Myocyte (in vitro differentiated cells): Measurements from ENCODE around the gene NCOA5. TPM values are rescaled to one million over a fixed set of nuclear protein-coding genes. Genes with fewer than 3 reads are reported as not detected.
A peak's percentile ranks its signal among the peaks of the same experiment; 100 is the strongest.

Source experiments
- DNase-seq: peaks from one replicate; pipeline ENCODE4 v3.0.0-alpha.2; 2012; ENCODE audit warnings: low read depth
- total RNA-seq: library from RNA; depleted of rRNA; stranded (reverse); fragments of >200 nt; gene quantifications from 2 replicates; pipeline ENCODE4 v1.2.3, GENCODE V29; 2014

Gene NCOA5
- total RNA-seq, 1 donor from 2014 or later, result 22.9 TPM

GRCh38 chr20:46018112-46018511 is 71.7 kb downstream of the NCOA5 start:
- no peak for DNase-seq

- DNase-seq, result no peak
Measured at GRCh38 chr20:46017272-46017671, 72.5 kb downstream of the NCOA5 start.

- DNase-seq, result no peak
Measured at GRCh38 chr20:46014517-46015396, 75.0 kb downstream of the NCOA5 start.

- peak; percentile 20 for DNase-seq
Measured at GRCh38 chr20:46013829-46014516, 75.8 kb downstream of the NCOA5 start.

GRCh38 chr20:46013322-46013828 is 76.4 kb downstream of the NCOA5 start:
- no peak for DNase-seq

GRCh38 chr20:46012921-46013320 is 76.8 kb downstream of the NCOA5 start:
- no peak for DNase-seq

GRCh38 chr20:46011631-46012482 is 77.9 kb downstream of the NCOA5 start:
- no peak for DNase-seq

Other genes with a start within 250 kb of the NCOA5 start
- gene ACOT8, start 232.6 kb downstream of the NCOA5 start, total RNA-seq, result 29.8 and 47.2 TPM in 2 replicates
- 4.5 and 4.7 TPM in 2 replicates for gene ZSWIM3, start 232.3 kb downstream of the NCOA5 start, total RNA-seq
- 10.4 and 11.4 TPM in 2 replicates for gene ZSWIM1, start 208.7 kb downstream of the NCOA5 start, total RNA-seq
- 5.9 and 10.2 TPM in 2 replicates for gene SPATA25, start 202.3 kb downstream of the NCOA5 start, total RNA-seq
- gene NEURL2, start 198.8 kb downstream of the NCOA5 start, total RNA-seq, result 34.3 and 35.1 TPM in 2 replicates
- gene CTSA, start 198.6 kb downstream of the NCOA5 start, total RNA-seq, result 218 and 227 TPM in 2 replicates
- 12.9 and 14.2 TPM in 2 replicates for gene PLTP, start 177.8 kb downstream of the NCOA5 start, total RNA-seq
- gene PCIF1, start 155.3 kb downstream of the NCOA5 start, total RNA-seq, result 15.7 and 16.0 TPM in 2 replicates
- gene ZNF335, start 117.8 kb downstream of the NCOA5 start, total RNA-seq, result 14.7 and 15.2 TPM in 2 replicates
- not detected in 2 replicates for gene MMP9, start 81.1 kb downstream of the NCOA5 start, total RNA-seq
- not detected in 2 replicates for gene SLC12A5, start 60.7 kb downstream of the NCOA5 start, total RNA-seq
- 0.62 and 0.64 TPM in 2 replicates for gene CD40, start 28.4 kb upstream of the NCOA5 start, total RNA-seq
- not detected in 2 replicates for gene CDH22, start 218.5 kb upstream of the NCOA5 start, total RNA-seq